NCI-H2081 treated with DMSO at 0.1 percent for 48 hours (cell line): ENCODE measurements around the gene NFATC1.

Source experiments
- DNase-seq: peaks from one replicate; lab custom pipeline; 2025; lab: John Stamatoyannopoulos, UW

The NFATC1 gene

DNA sequence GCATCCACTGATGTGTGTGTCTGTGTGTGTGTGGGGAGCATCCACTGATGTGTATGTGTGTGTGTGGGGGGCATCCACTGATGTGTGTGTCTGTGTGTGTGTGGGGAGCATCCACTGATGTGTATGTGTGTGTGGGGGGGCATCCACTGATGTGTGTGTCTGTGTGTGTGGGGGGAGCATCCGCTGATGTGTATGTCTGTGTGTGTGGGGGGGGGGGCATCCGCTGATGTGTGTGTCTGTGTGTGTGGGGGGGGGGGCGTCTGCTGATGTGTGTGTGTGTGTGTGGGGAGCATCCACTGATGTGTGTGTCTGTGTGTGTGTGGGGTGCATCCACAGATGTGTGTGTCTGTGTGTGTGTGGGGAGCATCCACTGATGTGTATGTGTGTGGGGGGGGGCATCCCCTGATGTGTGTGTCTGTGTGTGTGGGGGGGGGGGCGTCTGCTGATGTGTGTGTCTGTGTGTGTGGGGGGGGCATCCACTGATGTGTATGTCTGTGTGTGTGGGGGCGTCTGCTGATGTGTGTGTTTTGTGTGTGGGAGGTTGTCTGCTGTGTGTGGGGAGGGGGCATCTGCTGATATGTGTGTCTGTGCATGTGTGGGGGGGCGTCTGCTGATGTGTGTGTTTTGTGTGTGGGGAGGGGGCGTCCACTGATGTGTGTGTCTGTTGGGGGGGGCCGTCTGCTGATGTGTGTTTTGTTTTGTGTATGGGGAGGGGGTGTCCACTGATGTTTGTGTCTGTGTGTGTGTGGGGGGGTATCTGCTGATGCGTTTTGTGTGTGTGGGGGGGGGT lies 125.9 kb downstream of the NFATC1 start:
- DNase-seq = no peak

DNA sequence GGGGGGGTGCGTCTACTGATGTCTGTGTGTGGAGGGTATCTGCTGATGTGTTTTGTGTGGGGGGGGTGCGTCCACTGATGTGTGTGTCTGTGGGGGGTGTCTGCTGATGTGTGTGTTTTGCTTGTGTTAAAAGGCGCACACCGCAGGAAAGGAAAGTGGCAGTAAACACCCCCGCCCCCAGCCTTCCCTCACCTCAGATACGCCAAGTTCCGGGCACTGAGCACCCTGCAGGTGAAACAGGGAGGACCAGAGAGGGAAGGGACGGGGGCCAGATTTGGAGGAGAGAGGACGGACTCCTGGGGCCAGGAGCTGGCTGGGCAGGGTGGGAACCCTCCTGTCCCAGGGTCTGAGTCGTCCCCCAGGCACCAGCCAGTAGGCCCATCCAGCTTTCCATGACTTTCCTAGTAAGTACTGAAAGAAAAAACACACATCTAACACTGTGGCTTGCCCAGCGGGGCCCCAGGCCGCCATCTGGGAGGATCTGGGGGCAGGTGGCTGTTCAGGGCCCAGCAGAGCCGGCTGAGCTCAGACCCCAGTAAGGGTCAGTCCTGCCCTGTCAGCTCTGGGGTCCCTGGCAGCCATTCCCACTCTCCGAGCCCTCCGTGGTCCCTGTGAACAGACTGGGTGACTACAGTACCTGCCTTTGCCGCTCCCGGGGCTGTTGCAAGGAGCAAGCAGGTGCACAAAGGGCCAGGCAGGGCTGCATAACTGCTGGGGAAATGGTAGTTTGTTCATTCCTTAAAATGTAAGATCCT lies 126.9 kb downstream of the NFATC1 start:
- no peak for DNase-seq

DNA sequence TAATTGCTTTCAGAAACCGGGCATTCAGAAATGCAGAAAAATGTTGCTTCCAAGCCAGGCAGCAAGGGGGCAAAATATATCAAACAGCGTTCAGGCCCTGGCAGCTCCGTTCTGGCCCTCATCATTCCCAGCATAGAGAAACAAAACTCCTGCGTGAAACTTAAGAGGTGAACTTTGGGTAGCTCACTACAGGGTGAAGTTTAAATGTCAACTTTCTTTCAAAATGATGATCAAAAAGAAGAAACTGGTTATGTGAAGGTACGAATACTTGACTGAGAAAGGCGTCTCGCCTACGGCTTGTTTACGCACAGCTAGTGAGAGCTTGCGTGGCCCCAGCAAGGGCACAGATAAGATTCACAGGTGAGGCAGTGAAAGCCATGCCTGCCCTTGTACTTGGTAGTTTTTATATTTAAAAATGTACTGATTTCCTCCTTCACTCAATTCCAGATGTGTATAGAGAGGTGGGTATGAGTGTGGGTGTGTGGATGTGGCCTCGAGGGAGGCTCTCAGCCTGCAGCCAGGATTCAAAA lies 127.5 kb downstream of the NFATC1 start:
- no peak for DNase-seq

DNA sequence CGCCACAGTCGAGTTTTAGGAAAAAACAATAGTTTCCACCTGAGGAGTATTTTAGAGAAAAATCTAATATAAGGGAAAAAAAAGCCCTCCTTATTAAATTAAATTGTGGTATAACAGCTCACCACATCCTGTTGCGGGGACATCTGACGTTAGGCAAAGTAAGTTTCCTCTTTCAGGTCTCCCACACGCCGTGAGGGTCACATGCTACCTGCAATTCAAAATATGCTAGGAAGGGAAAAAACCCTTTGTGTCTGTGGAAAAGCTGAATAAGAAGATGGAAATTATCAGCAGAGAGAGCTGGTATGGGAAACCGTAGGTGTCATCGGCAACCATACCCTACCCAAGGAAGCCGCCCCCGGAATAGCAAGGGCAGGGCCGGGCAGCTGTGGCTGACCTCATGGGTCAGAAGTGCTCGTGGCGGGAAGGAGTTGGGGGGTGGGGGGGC lies 128.0 kb downstream of the NFATC1 start:
- no peak for DNase-seq

DNA sequence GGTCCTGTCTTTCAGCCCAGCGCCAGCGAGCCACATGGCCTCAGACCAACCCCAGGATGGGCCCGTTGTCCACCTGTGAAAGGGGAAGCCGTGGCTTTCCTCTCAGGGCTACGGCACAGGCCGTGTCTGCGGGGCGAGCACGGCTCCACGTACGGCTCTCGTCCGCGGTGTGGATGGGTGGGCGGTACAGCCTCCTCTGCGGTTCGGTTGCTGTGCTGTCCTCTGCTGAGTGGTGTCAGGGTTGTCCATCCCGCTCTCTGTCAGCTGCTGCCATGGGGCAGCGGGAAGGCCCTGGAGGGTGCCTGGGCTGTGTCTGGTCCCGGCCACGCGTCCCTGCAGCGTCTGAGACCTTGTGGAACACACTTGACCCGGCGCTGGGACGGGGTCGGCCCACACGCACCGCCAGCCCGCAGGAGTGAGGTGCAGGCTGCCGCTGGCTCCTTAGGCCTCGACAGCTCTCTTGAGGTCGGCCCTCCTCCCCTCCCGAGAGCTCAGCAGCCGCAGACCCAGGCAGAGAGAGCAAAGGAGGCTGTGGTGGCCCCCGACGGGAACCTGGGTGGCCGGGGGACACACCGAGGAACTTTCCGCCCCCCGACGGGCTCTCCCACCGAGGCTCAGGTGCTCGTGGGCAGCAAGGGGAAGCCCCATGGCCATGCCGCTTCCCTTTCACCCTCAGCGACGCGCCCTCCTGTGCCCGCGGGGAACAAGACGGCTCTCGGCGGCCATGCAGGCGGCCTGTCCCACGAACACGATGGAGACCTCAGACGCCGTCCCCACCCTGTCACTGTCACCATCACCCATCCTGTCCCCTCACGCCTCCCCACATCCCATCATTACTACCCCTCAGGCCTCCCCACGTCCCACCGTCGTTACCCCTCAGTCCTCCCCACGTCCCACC lies 128.7 kb downstream of the NFATC1 start:
- no peak for DNase-seq

DNA sequence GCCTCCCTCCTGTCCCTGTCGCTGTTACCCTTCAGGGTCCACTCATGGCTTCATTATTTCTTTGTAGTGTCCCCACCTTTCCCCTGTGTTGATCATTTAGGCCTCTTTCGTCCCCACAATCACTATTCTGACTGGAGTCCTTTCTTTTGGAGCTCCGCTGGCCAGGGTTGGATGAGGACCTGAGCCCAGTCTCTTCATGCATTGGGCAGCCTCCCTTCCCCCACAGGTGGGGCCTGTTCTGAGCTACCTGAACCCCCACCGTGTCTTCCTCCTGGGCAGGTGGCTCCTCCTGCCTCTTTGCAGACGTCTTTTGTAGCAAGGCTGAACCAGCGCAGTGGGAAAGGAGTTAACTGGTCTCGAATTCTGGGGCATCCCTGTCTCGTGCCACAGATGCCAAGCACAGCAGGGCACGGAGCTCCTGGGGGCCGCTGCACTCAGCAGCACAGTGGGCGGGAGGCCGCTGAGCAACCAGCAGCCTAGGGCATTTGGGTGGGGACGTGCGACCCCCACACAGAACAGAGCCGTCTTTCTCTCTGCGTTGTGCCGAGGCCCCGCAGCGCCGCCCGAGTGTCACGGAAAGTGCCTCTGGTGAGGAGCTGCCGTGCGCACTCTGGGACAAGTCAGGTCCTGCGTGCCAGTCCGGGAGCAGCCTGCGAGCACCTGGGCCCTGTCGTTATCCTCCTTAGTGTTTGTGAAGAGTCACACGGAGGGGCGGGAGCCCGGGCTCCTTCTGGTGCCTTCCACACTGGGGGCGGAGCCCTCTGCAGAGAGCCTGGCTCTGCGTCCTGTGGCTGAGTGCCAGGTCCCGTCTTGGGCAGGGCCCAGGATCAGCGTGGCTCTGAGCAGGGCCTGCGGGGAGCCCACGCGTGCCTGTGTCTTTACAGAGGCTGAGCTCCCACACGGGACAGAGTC lies 130.1 kb downstream of the NFATC1 start:
- no peak for DNase-seq

DNA sequence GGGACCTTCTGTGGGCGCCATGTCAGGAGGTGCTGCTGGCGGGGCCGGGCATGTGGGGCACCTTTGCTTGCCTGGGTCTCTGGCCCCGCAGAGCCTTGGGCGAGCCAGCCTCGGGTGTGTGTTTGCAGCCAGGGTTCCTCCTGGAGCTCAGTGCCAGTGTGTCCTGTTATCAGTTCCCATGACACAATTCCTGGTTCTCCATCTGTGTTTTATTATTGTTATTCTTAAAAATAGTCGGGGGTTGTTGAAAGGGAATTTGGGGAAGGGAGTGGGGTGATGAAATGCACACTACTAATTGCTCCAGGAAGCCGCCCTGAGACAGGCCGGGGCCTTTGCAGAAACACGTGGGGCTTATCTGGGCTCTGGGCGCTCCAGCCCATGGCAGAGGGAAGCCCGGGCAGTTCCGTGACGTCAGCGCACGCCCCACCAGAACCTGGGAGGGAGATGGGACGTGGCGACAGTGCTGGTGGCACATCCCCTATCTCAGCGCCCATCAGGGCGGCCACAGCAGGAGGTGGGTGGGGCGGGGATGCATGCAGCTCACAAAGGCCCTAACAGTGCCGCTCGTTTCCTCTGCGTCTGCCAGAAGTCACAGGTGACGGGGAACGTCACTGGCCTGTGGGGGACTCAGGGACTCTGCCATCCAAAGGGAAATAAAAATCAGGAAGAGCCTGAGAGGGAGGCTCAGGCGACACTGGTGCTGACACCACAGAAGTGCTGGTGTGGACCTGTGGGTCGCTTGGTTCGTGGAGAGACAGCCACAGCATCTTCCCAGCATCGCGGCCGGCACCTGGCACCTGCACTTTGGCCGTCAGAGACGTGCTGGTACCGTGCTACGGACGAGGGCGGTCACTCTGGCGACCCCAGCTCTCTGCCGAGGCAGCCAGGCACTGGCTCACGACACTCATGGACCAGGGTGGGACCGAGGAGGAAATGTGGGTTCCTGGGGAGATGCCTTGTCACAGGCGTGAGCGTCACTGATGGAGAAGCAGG lies 131.0 kb downstream of the NFATC1 start:
- DNase-seq = no peak

DNA sequence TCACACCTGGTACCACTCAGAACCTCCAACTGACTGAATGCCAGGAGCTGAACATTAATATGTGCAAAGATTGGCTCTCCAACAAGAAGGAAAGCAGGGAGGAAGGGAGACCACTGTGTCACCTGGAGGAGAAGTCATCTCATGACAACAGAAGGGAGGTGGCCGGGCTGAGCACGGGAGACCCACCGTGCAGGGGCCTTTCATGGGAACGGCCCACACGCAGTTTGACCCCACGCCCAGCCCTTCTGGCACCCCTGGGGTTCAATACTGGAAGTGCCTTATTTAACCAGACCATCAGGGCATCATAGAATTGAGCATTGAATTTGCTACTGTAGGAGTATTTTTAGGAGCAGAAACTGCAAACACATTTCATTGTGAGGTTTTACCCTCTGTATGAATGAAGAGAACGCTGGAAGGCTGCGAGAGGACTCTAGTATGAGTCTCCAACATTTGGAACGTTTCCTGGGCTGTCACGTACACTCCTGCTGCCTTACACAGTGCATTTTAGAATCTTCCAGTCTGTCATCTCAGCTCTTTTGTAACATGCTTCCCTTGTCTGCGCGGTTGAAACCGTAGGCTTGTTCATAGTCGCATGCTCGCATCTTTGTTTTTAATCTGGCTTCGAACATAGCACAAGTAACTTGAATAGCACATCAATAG lies 132.1 kb downstream of the NFATC1 start:
- no peak for DNase-seq

DNA sequence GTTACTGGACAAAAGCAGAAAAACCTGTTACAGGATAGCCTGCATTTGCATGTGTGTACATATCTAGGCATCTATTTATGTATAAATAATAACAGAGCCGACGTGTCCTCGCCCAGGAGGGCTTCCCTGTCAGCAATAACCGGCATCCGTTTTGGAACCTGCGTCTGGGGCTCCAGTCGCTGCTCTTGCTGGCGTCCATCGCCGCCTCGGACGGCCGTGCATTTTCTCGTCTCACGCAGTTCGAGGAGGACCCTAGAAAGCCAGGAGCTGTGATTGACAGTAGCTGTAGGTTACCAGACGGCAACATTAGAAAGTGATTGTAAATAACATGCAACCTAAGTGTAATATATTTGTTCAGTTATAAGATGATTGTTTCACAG lies 132.6 kb downstream of the NFATC1 start:
- DNase-seq = no peak

DNA sequence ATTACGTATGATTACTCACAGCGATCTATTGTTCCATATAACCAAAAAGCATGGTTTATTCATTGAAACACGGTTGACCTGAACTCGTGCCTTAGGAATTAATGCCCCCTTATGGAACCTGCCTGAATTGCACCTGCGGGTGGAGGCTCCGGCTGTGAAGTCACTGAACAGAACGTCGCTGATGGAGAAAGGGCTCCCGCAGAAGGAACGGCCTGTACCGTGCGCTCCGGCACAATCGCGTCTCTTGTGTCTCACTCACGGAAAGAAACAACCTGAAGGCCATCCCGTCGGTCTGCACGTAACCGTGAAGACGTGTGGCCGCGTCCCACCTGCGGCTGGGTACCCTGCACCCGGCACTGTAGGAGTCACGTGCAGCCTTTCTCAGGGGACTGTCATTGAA lies 133.1 kb downstream of the NFATC1 start:
- DNase-seq = no peak

DNA sequence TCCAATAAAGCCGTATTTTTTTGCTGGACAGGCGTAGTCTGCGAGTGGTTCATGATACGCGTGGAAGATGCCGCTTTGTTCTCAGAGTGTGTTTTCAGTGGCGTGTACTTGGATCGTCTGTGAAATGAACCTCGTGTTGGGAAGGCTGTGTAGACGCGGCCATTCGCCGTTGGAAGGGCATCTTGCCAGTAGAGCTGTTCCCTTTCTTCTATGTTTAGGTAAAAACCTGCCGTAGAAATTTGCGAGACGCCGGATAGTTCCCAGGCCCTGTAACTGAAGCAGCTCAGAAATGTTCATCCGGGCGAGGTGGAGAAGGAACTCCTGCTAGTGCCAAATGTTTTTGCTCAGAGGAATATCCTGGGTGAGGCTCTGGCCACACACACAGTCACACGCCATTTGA lies 133.6 kb downstream of the NFATC1 start:
- no peak for DNase-seq

DNA sequence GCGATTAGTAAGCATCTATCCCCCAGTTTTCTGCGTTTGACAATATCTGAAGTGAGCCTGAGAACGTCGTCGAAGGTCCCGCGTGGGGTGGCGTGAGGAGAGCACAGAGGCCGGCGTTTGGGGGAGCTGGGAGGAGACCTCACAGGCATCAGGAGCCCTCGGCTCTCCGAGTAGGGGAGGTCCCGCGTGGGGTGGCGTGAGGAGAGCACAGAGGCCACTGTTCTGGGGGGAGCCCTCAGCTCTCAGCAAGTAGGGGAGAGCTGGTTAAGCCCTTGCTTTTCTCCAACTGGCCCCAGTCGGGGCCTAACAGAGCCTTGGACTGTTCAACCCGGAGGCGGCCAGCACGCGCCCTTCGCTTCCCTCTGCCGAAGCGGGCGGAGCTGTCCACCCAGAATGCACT lies 134.3 kb downstream of the NFATC1 start:
- no peak for DNase-seq

DNA sequence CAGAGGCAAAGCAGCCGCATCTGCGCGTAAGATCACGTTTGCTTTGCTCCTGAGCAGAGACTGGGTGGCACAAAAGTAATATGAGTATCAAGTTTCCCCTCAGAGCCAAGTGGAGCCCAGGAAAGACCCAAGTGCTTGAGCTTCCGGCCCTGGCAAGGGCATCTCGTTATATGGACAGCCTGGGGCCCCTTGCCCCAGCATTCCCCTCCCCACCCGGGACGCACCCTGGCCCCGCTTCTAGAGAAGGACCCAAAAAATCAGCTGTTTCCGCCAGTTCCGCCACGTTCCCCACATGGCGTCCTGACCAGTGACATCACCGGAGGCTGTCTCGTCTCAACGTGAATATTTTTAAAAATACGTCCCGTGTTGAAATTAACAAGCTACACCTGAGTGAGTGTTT lies 135.1 kb downstream of the NFATC1 start:
- no peak for DNase-seq

DNA sequence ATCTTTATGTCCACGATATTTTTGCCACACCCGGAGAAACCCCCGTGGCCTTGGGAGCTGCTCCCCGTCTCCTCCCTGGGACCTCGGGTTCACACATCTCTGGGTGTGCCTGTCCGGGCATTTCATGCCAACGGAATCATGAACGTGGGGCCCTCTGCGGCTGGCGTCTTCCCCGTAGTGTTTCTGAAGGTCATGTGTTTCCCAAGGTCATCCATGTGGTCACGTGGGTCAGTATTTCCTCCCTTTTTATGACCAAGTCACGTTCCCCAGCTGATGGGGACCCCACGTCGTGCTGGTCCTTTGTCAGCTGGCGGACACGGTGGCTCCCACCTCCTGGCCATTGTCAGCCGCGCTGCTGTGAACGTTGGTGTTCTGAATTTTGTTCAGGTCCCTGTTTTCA lies 135.7 kb downstream of the NFATC1 start:
- no peak for DNase-seq

DNA sequence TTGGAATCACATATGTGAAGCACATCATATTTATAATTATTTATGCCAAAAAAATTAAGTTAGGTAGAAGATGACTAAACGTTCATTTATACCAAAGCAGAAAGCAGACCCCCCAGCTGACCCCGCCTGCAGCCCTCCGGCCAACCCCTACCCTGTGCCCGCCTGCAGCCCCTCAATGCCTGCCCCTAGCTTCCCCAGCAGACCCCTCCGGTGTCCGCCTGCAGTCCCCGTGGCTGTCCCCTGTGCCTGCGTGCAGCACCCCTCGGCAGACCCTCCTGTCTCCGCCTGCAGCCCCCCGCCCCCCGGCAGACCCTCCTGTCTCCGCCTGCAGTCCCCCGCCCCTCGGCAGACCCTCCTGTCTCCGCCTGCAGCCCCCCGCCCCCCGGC lies 136.2 kb downstream of the NFATC1 start:
- DNase-seq = no peak

DNA sequence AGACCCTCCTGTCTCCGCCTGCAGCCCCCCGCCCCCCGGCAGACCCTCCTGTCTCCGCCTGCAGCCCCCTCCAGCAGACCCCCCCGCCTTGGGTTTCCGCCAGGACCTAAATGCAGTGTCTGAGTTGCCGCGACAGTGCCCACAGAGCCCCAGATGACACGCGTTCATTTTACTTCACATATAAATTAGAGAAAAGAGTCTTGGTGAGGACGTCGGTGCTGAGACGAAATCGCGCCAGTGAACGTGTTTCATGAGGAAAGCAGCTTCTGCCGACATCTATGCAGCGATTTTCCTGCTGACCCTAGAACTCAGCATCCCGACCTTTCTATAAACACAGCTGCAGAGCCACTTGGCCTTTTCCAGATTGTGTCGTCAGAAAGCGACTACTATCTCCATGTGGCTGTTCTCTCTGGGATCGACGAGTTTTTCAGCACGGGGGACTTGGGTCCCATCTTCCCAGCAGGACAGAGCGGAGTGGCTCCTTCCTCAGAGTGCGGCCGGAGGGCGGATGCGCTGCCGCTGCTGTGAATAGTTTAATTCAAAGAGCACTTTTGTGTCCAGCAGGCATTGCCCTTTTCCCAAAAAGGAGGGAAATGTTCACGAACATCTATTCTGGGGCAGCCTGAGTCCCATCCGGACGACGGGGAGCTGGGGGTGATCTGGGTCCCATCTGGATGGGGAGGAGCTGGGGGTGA lies 136.7 kb downstream of the NFATC1 start:
- DNase-seq = no peak

DNA sequence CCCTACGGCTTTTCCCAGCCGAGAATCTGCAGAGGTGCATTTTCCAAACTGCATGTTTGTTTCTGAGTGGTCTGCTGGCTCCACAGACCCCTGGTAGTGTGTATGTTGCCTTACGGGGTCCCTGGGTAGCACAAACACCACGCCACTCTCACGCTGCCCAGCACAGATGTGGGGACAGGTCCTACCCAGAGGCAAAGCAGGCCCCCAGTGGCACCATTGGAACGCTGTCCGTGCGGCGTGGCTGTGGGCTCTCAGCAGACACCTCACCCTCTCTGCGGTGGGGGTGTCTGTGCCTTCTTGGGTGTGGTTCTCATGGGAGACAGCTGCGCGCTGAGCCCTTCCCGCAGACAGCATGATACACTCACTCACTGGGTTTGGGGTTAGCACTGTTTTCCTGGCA lies 137.4 kb downstream of the NFATC1 start:
- no peak for DNase-seq

DNA sequence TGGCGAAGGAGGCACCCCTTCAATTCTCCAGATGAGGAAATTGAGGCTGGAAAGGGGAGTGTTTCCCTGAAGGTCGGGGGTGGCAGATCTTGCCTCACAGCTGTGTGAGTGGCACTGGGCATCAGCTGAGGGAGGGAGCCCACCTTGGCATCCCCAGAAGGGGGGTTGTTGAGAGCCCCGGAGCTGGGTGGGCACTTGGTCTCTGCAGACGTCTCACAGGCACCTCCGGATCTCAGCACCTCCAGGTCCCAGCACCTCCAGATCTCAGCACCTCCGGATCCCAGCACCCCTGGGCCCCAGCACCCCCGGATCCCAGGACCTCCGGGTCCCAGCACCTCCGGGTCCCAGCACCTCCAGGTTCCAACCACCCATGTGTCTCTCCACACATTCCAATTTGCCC lies 137.9 kb downstream of the NFATC1 start:
- no peak for DNase-seq

DNA sequence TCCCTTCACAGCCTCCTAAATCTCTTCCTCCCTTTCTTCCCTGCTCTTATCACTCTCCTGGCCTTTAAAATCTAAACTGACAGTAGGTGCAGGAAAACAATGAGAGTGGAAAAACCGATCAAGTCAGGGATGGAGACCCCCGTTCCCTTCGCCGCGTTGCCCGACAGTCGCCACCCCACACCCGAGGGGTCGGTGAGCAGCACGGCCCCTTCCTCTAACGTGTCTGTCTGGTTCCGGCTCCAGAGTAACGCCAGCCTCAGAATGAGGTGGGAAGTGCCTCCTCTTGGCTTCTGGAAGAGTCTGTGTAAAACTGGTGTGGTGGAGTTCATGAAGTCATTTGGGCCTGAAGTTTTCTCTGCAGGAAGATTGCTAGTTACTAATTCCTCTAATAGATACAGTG lies 138.6 kb downstream of the NFATC1 start:
- DNase-seq = no peak
